Measurements from ENCODE around the gene KCNG2. TPM values are rescaled to one million over a fixed set of nuclear protein-coding genes. Genes with fewer than 3 reads are reported as not detected.
"Not testable (repeated sequence)": the region's sequence is repeated elsewhere in the genome, so short reads cannot be mapped to it uniquely, and the experiment has no call there.

Gene KCNG2, protein sequence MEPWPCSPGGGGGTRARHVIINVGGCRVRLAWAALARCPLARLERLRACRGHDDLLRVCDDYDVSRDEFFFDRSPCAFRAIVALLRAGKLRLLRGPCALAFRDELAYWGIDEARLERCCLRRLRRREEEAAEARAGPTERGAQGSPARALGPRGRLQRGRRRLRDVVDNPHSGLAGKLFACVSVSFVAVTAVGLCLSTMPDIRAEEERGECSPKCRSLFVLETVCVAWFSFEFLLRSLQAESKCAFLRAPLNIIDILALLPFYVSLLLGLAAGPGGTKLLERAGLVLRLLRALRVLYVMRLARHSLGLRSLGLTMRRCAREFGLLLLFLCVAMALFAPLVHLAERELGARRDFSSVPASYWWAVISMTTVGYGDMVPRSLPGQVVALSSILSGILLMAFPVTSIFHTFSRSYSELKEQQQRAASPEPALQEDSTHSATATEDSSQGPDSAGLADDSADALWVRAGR
- total RNA-seq (not detected), polyA plus RNA-seq (not detected), total RNA-seq (0 to 0.09 (median 0) reads per million in 6 experiments)

GRCh38 chr18:79797518-79798345, at the start of gene KCNG2:
Gene KCNG2 (plus strand): TSS chr18:79797938. CDS start chr18:79863668, 65,730 bp downstream.
- Mint-ChIP-seq H3K4me3 (peak within 1 kb of the TSS; percentile 57 to 92 (median 86)), H3K36me3 (peaks cover 0 to 5% (median 4%) of the 10 kb centered on the region in 3 donors), H3K4me1 (peaks cover 10 to 27% (median 17%) of the 10 kb centered on the region in 4 donors), H3K27ac (peak within 1 kb of the TSS in 3 of 10 donors; percentile 2 to 60 (median 45)), H3K27me3 (peaks cover 26 to 55% (median 42%) of the 10 kb centered on the region in 5 donors), H3K9me3 (no peaks in the 10 kb centered on the region)
- DNase-seq (peak in 6 of 10 donors; percentile 6 to 35 (median 27)), ATAC-seq (peak; percentile 62 to 79)
- POLR2A ChIA-PET: no interaction called here

- no peak overlapping the region for H3K4me3 Mint-ChIP-seq
- no peak for ATAC-seq
- H3K27ac Mint-ChIP-seq: peak overlapping the region in 1 of 10 donors; percentile 79
- POLR2A ChIA-PET: interaction anchor here (0.5 kb wide), 1 partner anchor 216 kb away, joined by 3 read pairs; the partner anchor contains the start of gene HSBP1L1
- no peak for DNase-seq
- H3K36me3 Mint-ChIP-seq: peaks cover 11 to 54% (median 13%) of the 10 kb centered on the region in 3 donors
- H3K4me1 Mint-ChIP-seq: peaks cover 0 to 14% (median 7%) of the 10 kb centered on the region in 4 donors
- no peaks in the 10 kb centered on the region for H3K27me3 Mint-ChIP-seq
- H3K9me3 Mint-ChIP-seq: peaks cover 0 to 10% (median 5%) of the 10 kb centered on the region in 9 donors
These were observed 49.2 kb upstream of the KCNG2 start for GRCh38 chr18:79748321-79749180.

DNA sequence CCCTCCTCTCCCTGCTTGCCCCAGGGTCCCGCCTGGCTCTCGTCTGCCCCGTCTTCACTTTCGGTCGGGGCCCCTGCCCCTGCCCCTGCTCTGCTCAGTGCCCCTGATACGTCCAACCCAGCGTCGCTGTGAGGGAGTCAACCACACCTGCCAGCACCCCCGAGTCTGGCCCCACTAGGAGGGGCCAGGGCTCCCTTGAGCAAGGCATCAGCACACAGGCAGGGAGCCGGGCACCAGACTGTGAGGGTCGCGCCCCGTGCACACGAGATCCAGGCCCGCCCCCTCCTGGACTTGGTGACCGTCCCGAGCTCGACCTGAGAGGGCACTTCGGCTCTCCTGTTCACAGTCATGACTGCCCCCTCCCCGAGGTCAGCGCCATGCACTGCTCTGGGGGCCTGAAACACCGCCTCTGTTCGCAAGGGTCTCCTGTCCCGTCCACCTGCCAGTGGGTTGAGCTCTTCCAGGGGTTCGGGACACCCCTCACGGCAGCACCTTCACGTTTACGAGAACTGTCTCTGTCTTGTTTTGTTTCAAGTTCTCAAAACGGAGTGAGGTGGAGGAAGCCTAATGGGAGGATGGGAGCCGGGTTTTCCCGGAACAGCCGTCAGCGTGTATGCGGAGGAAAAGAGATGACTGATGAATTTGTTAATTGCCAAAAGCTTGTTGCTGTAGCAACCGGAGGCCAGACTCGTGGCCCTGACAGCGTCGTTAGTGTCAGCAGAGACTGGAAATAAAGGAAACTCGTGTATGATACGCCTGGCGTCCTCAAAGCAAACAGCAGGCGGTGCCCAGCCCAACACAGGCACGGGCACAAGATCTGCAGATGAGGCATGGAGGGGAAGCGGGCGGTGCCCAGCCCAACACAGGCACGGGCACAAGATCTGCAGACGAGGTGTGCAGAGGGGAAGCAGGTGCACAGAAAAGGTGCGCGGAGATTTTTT, 48.2 kb upstream of the KCNG2 start:
- no peak for ATAC-seq
- Mint-ChIP-seq H3K9me3 (peaks cover 0 to 4% (median under 1%) of the 10 kb centered on the region in 9 donors), H3K4me3 (peak overlapping the region in 1 of 10 donors; percentile 63), H3K27ac (peak overlapping the region in 2 of 10 donors; percentile 73 to 79), H3K36me3 (peaks cover 2 to 53% (median 11%) of the 10 kb centered on the region in 3 donors), H3K27me3 (no peaks in the 10 kb centered on the region), H3K4me1 (peaks cover 0 to 11% (median 5%) of the 10 kb centered on the region in 4 donors)
- POLR2A ChIA-PET: no interaction called here
- no peak for DNase-seq

GRCh38 chr18:79750980-79751571, 46.7 kb upstream of the KCNG2 start:
- Mint-ChIP-seq H3K9me3 (peaks cover 0 to 6% (median 0%) of the 10 kb centered on the region in 9 donors), H3K27me3 (no peaks in the 10 kb centered on the region), H3K4me1 (peaks cover 0 to 11% (median 6%) of the 10 kb centered on the region in 4 donors), H3K4me3 (no peak overlapping the region), H3K27ac (peak overlapping the region in 1 of 10 donors; percentile 28), H3K36me3 (peaks cover 5 to 66% (median 18%) of the 10 kb centered on the region in 3 donors)
- POLR2A ChIA-PET: no interaction called here
- no peak for DNase-seq
- no peak for ATAC-seq

- H3K27ac Mint-ChIP-seq, ATAC-seq, H3K27me3 Mint-ChIP-seq, DNase-seq, H3K9me3 Mint-ChIP-seq, POLR2A ChIA-PET, H3K4me3 Mint-ChIP-seq: not testable (repeated sequence)
- peaks cover 0 to 11% (median 5%) of the 10 kb centered on the region in 4 donors for H3K4me1 Mint-ChIP-seq
- peaks cover 10 to 64% (median 28%) of the 10 kb centered on the region in 3 donors for H3K36me3 Mint-ChIP-seq
These were observed 45.7 kb upstream of the KCNG2 start for GRCh38 chr18:79751918-79752578.

GRCh38 chr18:79752946-79753345, 44.8 kb upstream of the KCNG2 start:
- Mint-ChIP-seq H3K4me1 (peaks cover 0 to 11% (median 6%) of the 10 kb centered on the region in 4 donors), H3K9me3 (peaks cover 0 to 15% (median 7%) of the 10 kb centered on the region in 9 donors), H3K36me3 (peaks cover 19 to 65% (median 37%) of the 10 kb centered on the region in 3 donors)
- H3K27me3 Mint-ChIP-seq, H3K4me3 Mint-ChIP-seq, ATAC-seq, DNase-seq, H3K27ac Mint-ChIP-seq, POLR2A ChIA-PET: not testable (repeated sequence)

DNA sequence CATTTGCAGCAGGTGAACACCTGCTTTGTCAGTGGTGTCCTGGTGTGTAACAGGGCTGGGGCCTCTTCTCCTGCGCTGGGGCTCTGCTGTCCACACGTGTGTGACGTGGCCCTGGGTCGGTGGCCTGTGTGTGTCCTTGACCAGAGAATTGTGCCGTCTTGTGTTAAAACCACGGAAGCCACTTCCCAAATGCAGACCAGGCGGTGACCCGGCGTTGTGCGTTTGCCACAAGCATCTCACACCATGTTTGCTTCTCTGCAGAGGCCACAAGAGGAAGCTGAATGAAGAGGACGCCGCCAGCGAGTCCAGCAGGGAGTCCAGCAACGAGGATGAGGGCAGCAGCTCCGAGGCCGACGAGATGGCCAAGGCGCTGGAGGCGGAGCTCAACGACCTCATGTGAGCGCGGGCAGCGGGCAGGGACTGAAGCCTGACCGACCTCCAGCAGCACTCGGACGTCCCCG, 44.3 kb upstream of the KCNG2 start:
- POLR2A ChIA-PET: no interaction called here
- no peak for DNase-seq
- no peak overlapping the region for H3K4me3 Mint-ChIP-seq

GRCh38 chr18:79754022-79754761, 43.5 kb upstream of the KCNG2 start:
- Mint-ChIP-seq H3K4me1 (peaks cover 0 to 10% (median 4%) of the 10 kb centered on the region in 4 donors), H3K9me3 (peaks cover 0 to 27% (median 17%) of the 10 kb centered on the region in 9 donors), H3K4me3 (no peak overlapping the region), H3K27ac (peak overlapping the region in 1 of 10 donors; percentile 29), H3K27me3 (no peaks in the 10 kb centered on the region), H3K36me3 (peaks cover 32 to 58% (median 46%) of the 10 kb centered on the region in 3 donors)
- DNase-seq (no peak), ATAC-seq (no peak)
- POLR2A ChIA-PET: no interaction called here

More for the DNA sequence above, 44.3 kb upstream of the KCNG2 start:
- Mint-ChIP-seq H3K4me1 (peaks cover 0 to 11% (median 6%) of the 10 kb centered on the region in 4 donors), H3K27me3 (no peaks in the 10 kb centered on the region), H3K27ac (no peak overlapping the region), H3K9me3 (peaks cover 0 to 19% (median 12%) of the 10 kb centered on the region in 9 donors), H3K36me3 (peaks cover 24 to 64% (median 42%) of the 10 kb centered on the region in 3 donors)
- no peak for ATAC-seq

DNA sequence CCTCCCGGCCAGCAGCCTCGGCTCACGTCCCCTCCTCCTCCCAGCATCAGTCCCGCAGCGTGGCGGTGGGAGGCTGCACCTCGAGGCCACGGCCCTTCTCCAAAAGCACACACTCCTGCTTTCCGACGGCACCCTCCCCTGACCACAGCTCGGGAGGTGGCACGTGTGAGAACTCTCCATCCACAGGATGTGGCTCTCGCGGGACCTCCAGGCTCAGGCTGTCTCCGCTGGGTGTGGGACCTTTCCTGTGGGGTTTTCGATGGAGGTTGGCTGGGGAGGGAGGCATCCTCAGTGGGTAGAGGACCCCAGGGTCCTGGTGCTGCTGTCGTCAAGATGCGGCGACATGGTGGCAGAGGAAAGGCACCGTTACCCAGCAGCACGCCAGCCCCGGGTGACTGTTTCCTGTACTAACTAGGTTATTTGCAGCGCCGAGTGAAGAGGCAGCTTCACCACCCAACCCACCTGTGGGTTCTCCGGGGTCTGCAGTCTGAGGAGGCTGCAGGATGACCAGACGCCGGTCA, 42.8 kb upstream of the KCNG2 start:
- Mint-ChIP-seq H3K36me3 (peaks cover 36 to 51% (median 50%) of the 10 kb centered on the region in 3 donors), H3K27me3 (no peaks in the 10 kb centered on the region), H3K9me3 (peaks cover 0 to 34% (median 19%) of the 10 kb centered on the region in 9 donors), H3K27ac (peak overlapping the region in 1 of 10 donors; percentile 56), H3K4me3 (no peak overlapping the region), H3K4me1 (peaks cover 0 to 7% (median 2%) of the 10 kb centered on the region in 4 donors)
- ATAC-seq: no peak
- POLR2A ChIA-PET: no interaction called here
- DNase-seq: no peak
